Heart left ventricle (tissue), 13 donors: Measurements from ENCODE around the gene FOS.
A peak's percentile ranks its signal among the peaks of the same experiment; 100 is the strongest.

Experiments
- CTCF ChIP-seq, 12 donors: fragments of 200-600 bp; sonication (generic) in 4 of 12; IDR thresholded peaks; one replicate each; pipeline versions ENCODE4 v1.5.0 to v1.8.0; 2018 to 2022; ENCODE audit warnings: antibody characterized with exemption in 12 of 12, mild to moderate bottlenecking in 5 of 12
- POLR2A ChIP-seq, 2 donors: fragments of 450-650 bp; IDR thresholded peaks; one replicate each; pipeline ENCODE4 v1.6.1; 2017; ENCODE audit warnings: antibody characterized with exemption in 2 of 2, mild to moderate bottlenecking in 2 of 2, moderate library complexity in 2 of 2
- donor health status: ischemic (EF 13 %, LVEDD 7.1; RV severe dilation, severe dysfunction).
- donor health status: DM: no; HTN: yes; CAD: no.
- donor health status: DM: no; HTN: no; CAD: no.
- donor health status: ischemic (EF 25% LVEDD 6.9; RV normal size, moderate dysfunction).
- donor health status: ischemic (EF 25% LVEDD 5.7; RV mildly dilated, moderate dysfunction).
- donor health status: ischemic (EF 35%, LVEDD 5.7; RV mildly dilated, moderate dysfunction).
- donor health status: nonischemic (EF 11% LVEDD 7.7; RV severe dilation, severe dysfunction).
- donor health status: DM: yes; HTN: yes; CAD: no.
- donor health status: PGD.
- donor health status: ischemic (EF 29% LVEDD 5.4; RV normal size, mild dysfunction).
- donor health status: nonischemic (EF 23%, LVEDD 6.1; RV moderate dilation, normal function).

- TF ChIP-seq CTCF (IDR thresholded peaks at IDR 0.05) (peak in 6 of 12 donors; percentile 4 to 30 (median 18)), POLR2A (IDR thresholded peaks at IDR 0.05) (no peak)
Observed at GRCh38 chr14:75230140-75230792, 48.4 kb upstream of the FOS start.
